Loucy (cell line): ENCODE results near the gene CFAP92.

Experiments
- H2AFZ ChIP-seq: fragments of 200-600 bp; sonication (generic); 2 replicates; pipeline ENCODE4 v1.6.0; 2016; ENCODE audit warnings: antibody characterized with exemption, mild to moderate bottlenecking, low read length, moderate library complexity
- H3F3A ChIP-seq: fragments of 200-600 bp; 2 replicates; pipeline ENCODE4 v1.6.0; 2016; ENCODE audit warnings: antibody characterized with exemption, low read depth, mild to moderate bottlenecking
- H3K27me3 ChIP-seq: fragments of 200-600 bp; sonication (generic); 2 replicates; pipeline ENCODE4 v1.6.1; 2014; ENCODE audit warnings: low read length, mild to moderate bottlenecking; ENCODE audit not compliant: insufficient read depth, poor library complexity, severe bottlenecking
- H3K36me3 ChIP-seq: fragments of 200-600 bp; sonication (generic); 2 replicates; pipeline ENCODE4 v1.6.1; 2016; ENCODE audit warnings: low read length; ENCODE audit not compliant: insufficient read depth
- H3K4me1 ChIP-seq: fragments of 200-600 bp; sonication (generic); 2 replicates; pipeline ENCODE4 v1.5.1; 2014; ENCODE audit warnings: low read length, mild to moderate bottlenecking; ENCODE audit not compliant: insufficient read depth, poor library complexity, severe bottlenecking
- H3K4me2 ChIP-seq: fragments of 200-600 bp; sonication (generic); 2 replicates; pipeline ENCODE4 v1.6.0; 2014; ENCODE audit warnings: antibody characterized with exemption, low read length, low read depth, mild to moderate bottlenecking; ENCODE audit not compliant: poor library complexity, severe bottlenecking
- H3K4me3 ChIP-seq: fragments of 200-600 bp; sonication (generic); 2 replicates; pipeline ENCODE4 v1.5.1; 2014; ENCODE audit warnings: low read length, mild to moderate bottlenecking, mixed read lengths; ENCODE audit not compliant: poor library complexity, severe bottlenecking
- H3K79me2 ChIP-seq: fragments of 200-600 bp; sonication (generic); 2 replicates; pipeline ENCODE4 v1.6.1; 2014; ENCODE audit warnings: low read length; ENCODE audit not compliant: insufficient read depth
- H3K9ac ChIP-seq: fragments of 200-600 bp; sonication (generic); 2 replicates; pipeline ENCODE4 v1.6.0; 2014; ENCODE audit warnings: mild to moderate bottlenecking, low read depth, low read length, moderate library complexity; ENCODE audit not compliant: poor library complexity, severe bottlenecking
- H3K9me2 ChIP-seq: fragments of 200-600 bp; sonication (generic); replicated peaks from 2 replicates; pipeline ENCODE4 v1.6.1; 2016; ENCODE audit warnings: low read depth, low read length, mixed read lengths
- H3K9me3 ChIP-seq: fragments of 200-600 bp; sonication (generic); 2 replicates; pipeline ENCODE4 v1.6.1; 2014; ENCODE audit warnings: mild to moderate bottlenecking, antibody characterized with exemption, low read length, low read depth; ENCODE audit not compliant: insufficient read depth
- H4K20me1 ChIP-seq: fragments of 200-600 bp; sonication (generic); 2 replicates; pipeline ENCODE4 v1.6.0; 2014; ENCODE audit warnings: antibody characterized with exemption, low read length, mild to moderate bottlenecking; ENCODE audit not compliant: insufficient read depth, poor library complexity, severe bottlenecking
- EZH2phosphoT487 ChIP-seq: fragments of 200-600 bp; IDR thresholded peaks from 2 replicates; pipeline ENCODE4 v1.6.1; 2018; ENCODE audit warnings: antibody characterized with exemption, mild to moderate bottlenecking, moderate library complexity, borderline replicate concordance
- TF ChIP-seq, protein P1 (sequence below): fragments of 200-600 bp; sonication (generic); conservative IDR thresholded peaks from 2 replicates; pipeline ENCODE4 v1.5.1; 2014; ENCODE audit warnings: mild to moderate bottlenecking, antibody characterized with exemption, low read length

CFAP92 gene

DNA sequence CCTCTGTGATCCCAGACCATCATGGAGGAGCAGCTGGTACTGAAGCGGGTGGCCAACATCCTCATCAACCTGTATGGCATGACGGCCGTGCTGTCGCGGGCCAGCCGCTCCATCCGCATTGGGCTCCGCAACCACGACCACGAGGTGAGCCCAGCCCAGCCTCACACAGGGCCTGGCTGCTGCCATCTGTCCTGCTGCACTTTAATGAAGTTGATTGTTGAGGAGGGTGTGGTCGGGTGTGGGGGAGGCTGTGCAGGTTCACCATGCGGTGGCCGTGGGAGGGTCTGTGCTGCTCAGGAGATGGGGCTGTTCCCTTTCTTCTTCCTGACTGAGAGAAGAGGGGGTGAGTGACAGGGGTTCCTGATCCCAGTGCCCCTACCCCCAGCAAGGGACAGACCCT is 83.9 kb downstream of the CFAP92 start:
- TF ChIP-seq, protein P1, sequence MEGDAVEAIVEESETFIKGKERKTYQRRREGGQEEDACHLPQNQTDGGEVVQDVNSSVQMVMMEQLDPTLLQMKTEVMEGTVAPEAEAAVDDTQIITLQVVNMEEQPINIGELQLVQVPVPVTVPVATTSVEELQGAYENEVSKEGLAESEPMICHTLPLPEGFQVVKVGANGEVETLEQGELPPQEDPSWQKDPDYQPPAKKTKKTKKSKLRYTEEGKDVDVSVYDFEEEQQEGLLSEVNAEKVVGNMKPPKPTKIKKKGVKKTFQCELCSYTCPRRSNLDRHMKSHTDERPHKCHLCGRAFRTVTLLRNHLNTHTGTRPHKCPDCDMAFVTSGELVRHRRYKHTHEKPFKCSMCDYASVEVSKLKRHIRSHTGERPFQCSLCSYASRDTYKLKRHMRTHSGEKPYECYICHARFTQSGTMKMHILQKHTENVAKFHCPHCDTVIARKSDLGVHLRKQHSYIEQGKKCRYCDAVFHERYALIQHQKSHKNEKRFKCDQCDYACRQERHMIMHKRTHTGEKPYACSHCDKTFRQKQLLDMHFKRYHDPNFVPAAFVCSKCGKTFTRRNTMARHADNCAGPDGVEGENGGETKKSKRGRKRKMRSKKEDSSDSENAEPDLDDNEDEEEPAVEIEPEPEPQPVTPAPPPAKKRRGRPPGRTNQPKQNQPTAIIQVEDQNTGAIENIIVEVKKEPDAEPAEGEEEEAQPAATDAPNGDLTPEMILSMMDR = no peak
- no peak for TF ChIP-seq EZH2phosphoT487
- Histone ChIP-seq H3K9me3 (no peaks in the 10 kb centered on the region), H3K4me2 (no peak overlapping the region), H4K20me1 (no peaks in the 10 kb centered on the region), H3K4me3 (no peak overlapping the region), H2AFZ (no peak overlapping the region), H3F3A (no peaks in the 10 kb centered on the region), H3K79me2 (no peaks in the 10 kb centered on the region), H3K4me1 (no peaks in the 10 kb centered on the region), H3K36me3 (peaks cover 82% of the 10 kb centered on the region; the same call in 1 of the 2 replicates), H3K9ac (no peak overlapping the region), H3K27me3 (no peaks in the 10 kb centered on the region), H3K9me2 (no peaks in the 10 kb centered on the region)

DNA sequence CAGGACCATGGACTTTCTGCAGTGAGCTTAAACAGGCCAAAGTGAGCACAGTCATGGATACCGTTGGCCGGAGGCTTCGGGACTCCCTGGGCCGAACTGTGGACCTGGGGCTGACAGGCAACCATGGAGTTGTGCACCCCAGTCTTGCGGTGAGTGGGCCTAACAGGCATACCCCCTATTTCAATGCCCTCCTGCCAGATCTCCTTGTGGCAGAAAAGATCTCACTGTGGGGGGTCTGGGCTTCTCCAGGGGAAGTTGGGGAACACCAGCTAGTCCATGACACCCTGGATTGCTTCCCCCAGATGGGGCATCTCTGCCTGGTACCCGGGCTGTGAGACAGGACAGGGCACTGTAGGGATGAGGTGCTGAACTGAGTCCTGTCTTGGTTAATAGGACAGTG is 84.9 kb downstream of the CFAP92 start:
- Histone ChIP-seq H3F3A (no peaks in the 10 kb centered on the region), H3K9ac (no peak overlapping the region), H3K27me3 (no peaks in the 10 kb centered on the region), H3K4me3 (no peak overlapping the region), H4K20me1 (no peaks in the 10 kb centered on the region), H3K79me2 (no peaks in the 10 kb centered on the region), H3K4me2 (no peak overlapping the region), H2AFZ (no peak overlapping the region), H3K9me3 (no peaks in the 10 kb centered on the region), H3K36me3 (peaks cover 81% of the 10 kb centered on the region; the same call in 1 of the 2 replicates), H3K4me1 (no peaks in the 10 kb centered on the region), H3K9me2 (no peaks in the 10 kb centered on the region)
- TF ChIP-seq EZH2phosphoT487 = no peak
- TF ChIP-seq, protein P1 = no peak

DNA sequence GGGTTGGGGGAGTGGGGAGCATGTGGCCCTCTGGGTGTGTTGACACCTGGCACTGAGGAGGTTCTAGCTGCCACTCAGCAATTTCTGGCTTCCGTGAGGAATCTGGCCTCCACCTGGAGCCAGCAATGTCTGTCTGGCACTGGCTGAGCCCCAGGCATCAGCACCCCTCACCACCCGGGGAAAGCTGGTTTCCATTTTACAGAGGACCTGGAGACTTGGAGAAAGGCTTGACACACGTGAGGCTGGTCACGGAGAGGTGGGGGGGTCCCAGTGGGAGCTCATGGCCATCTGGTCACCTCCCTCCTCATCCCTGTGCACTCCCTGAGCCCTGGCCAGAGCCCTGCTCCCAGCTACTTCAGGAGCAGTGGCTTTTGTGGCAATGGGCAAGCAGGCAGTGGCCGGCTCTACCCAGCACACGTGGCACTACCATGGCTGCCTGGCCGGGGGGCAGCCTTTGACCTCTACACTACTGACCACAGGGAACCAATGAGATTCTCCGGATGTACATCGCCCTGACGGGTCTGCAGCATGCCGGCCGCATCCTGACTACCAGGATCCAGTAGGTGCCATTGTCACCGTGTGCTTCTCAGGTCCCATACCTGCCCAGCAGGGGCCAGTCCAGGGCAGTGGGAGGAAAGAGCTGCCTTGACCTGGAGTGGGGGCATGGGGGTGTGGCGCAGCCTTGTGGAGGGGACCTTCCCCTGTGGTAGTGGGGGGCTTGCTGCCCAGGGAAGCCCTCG is 86.0 kb downstream of the CFAP92 start:
- no peaks in the 10 kb centered on the region for H3F3A ChIP-seq
- no peak for TF ChIP-seq EZH2phosphoT487
- TF ChIP-seq, protein P1 = no peak
- H3K9ac ChIP-seq = no peak overlapping the region
- H3K27me3 ChIP-seq = no peaks in the 10 kb centered on the region
- H3K79me2 ChIP-seq = no peaks in the 10 kb centered on the region
- H3K9me3 ChIP-seq = no peaks in the 10 kb centered on the region
- H3K4me2 ChIP-seq = no peak overlapping the region
- H3K9me2 ChIP-seq = no peaks in the 10 kb centered on the region
- no peak overlapping the region for H2AFZ ChIP-seq
- peaks cover 75% of the 10 kb centered on the region; the same call in 1 of the 2 replicates for H3K36me3 ChIP-seq
- no peaks in the 10 kb centered on the region for H4K20me1 ChIP-seq
- H3K4me1 ChIP-seq = no peaks in the 10 kb centered on the region
- H3K4me3 ChIP-seq = no peak overlapping the region
